Coronary artery (tissue), 2 donors: ENCODE data around the gene MTERF2.

Experiments
- DNase-seq: peaks from one replicate; pipeline ENCODE4 v3.0.0-alpha.2; 2017; ENCODE audit warnings: low spot score
- H3K27ac ChIP-seq, 2 donors: fragments of 200-600 bp; sonication (generic); one replicate each; pipeline ENCODE4 v1.5.1; 2016 to 2019
- H3K4me3 ChIP-seq: fragments of 200-600 bp; sonication (generic); 2 replicates; pipeline ENCODE4 v1.5.1; 2016; ENCODE audit warnings: mild to moderate bottlenecking, moderate library complexity
- CTCF ChIP-seq: fragments of 200-600 bp; sonication (generic); IDR thresholded peaks from one replicate; pipeline ENCODE4 v1.5.1; 2019; ENCODE audit warnings: antibody characterized with exemption

Gene MTERF2

GRCh38 chr12:106954462-106955376 is 32.2 kb downstream of the MTERF2 start:
- TF ChIP-seq CTCF = no peak
- Histone ChIP-seq H3K4me3 (peak overlapping the region; percentile 96), H3K27ac (peak overlapping the region; percentile 97 to 99)
- DNase-seq = peak; percentile 76

- no peak for TF ChIP-seq CTCF
- no peak overlapping the region for H3K4me3 ChIP-seq
- DNase-seq = no peak
- no peak overlapping the region for H3K27ac ChIP-seq
Measured at GRCh38 chr12:106953352-106954250, 33.3 kb downstream of the MTERF2 start.

GRCh38 chr12:106950591-106950990 is 36.4 kb downstream of the MTERF2 start:
- TF ChIP-seq CTCF = no peak
- no peak overlapping the region for H3K4me3 ChIP-seq
- no peak overlapping the region for H3K27ac ChIP-seq
- no peak for DNase-seq

GRCh38 chr12:106947461-106947860 is 39.5 kb downstream of the MTERF2 start:
- Histone ChIP-seq H3K27ac (no peak overlapping the region), H3K4me3 (no peak overlapping the region)
- no peak for DNase-seq
- TF ChIP-seq CTCF = no peak

GRCh38 chr12:106945261-106945851 is 41.6 kb downstream of the MTERF2 start:
- no peak for DNase-seq
- no peak for TF ChIP-seq CTCF

GRCh38 chr12:106942775-106943174 is 44.2 kb downstream of the MTERF2 start:
- Histone ChIP-seq H3K27ac (no peak overlapping the region), H3K4me3 (no peak overlapping the region)
- no peak for DNase-seq
- TF ChIP-seq CTCF = no peak

More at GRCh38 chr12:106945261-106945851, 41.6 kb downstream of the MTERF2 start:
- Histone ChIP-seq H3K27ac (no peak overlapping the region), H3K4me3 (no peak overlapping the region)
